Measurements from ENCODE around the gene DROSHA.

DNA sequence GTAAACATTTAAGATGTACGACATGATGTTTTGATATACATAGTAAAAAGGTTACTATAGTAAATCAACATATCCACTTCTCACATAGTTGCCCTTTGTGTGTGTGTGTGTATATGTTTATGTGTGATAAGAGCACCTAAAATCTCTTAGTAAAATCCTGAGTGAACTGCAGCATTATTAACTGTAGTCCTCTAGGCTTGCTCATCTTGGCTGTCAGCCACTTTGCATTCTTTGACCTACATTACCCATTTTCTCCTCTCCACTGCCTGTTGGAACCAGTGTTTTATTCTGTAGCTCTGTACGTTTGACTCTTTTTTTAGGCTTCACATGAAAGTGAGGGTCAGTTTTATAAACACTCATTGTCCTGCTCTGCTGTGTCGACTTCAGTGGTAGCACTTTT is 24.6 kb upstream of the DROSHA start:
- TF ChIP-seq, protein P1, sequence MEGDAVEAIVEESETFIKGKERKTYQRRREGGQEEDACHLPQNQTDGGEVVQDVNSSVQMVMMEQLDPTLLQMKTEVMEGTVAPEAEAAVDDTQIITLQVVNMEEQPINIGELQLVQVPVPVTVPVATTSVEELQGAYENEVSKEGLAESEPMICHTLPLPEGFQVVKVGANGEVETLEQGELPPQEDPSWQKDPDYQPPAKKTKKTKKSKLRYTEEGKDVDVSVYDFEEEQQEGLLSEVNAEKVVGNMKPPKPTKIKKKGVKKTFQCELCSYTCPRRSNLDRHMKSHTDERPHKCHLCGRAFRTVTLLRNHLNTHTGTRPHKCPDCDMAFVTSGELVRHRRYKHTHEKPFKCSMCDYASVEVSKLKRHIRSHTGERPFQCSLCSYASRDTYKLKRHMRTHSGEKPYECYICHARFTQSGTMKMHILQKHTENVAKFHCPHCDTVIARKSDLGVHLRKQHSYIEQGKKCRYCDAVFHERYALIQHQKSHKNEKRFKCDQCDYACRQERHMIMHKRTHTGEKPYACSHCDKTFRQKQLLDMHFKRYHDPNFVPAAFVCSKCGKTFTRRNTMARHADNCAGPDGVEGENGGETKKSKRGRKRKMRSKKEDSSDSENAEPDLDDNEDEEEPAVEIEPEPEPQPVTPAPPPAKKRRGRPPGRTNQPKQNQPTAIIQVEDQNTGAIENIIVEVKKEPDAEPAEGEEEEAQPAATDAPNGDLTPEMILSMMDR (IDR thresholded peaks at IDR 0.05): no peak
- no peak for TF ChIP-seq POLR2A (IDR thresholded peaks at IDR 0.05)

Data from body of pancreas (tissue), 4 donors.